DMS 273 (cell line): ENCODE measurements around the gene ZDHHC11.
"Not testable (repeated sequence)": the region's sequence is repeated elsewhere in the genome, so short reads cannot be mapped to it uniquely, and the experiment has no call there.

Experiments
- DNase-seq: peaks from one replicate; lab custom pipeline; 2025; ENCODE audit not compliant: unreplicated experiment; lab: John Stamatoyannopoulos, UW

Gene ZDHHC11

GRCh38 chr5:778967-779366 is 71.8 kb downstream of the ZDHHC11 start:
- not testable (repeated sequence) for DNase-seq

- not testable (repeated sequence) for DNase-seq
These were observed 72.4 kb downstream of the ZDHHC11 start for GRCh38 chr5:778421-778820.

GRCh38 chr5:777756-778161 is 73.0 kb downstream of the ZDHHC11 start:
- DNase-seq = no peak

DNA sequence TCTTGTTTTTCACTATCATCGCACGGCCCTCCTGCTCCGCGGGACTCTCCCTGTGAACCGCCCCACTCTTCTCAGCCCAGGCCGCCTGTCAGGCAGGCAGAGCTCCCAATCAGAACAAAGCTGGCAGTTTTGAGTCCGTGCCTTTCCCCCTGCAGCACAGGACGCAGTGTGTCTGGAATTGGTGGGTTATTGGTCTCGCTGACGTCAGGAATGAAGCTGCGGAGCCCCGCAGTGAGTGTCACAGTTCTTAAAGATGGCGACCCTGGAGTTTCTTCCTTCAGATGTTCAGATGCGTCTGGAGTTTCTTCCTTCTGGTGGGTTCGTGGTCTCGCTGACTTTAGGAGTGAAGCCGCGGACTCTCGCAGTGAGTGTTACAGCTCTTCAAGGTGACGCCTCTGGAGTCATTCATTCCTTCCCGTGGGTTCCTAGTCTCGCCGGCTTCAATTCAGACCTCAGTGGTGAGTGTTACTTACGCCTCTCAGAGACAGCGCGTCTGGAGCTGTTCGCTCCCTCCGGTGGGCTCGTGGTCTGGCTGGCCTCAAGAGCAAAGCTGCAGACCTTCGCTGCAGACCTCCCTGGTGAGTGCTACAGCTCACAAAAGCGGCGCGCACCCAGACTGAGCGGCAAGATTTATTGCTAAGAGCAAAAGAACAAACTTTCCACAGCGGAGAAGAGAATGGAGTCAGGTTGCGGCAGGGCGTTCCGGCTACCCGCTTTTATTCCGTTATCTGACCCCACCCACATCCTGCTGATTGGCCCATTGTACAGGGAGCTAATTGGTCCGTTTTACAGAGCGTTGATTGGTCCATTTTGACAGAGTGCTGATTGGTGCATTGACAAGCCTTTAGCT is 73.7 kb downstream of the ZDHHC11 start:
- peak; percentile 42 for DNase-seq

DNA sequence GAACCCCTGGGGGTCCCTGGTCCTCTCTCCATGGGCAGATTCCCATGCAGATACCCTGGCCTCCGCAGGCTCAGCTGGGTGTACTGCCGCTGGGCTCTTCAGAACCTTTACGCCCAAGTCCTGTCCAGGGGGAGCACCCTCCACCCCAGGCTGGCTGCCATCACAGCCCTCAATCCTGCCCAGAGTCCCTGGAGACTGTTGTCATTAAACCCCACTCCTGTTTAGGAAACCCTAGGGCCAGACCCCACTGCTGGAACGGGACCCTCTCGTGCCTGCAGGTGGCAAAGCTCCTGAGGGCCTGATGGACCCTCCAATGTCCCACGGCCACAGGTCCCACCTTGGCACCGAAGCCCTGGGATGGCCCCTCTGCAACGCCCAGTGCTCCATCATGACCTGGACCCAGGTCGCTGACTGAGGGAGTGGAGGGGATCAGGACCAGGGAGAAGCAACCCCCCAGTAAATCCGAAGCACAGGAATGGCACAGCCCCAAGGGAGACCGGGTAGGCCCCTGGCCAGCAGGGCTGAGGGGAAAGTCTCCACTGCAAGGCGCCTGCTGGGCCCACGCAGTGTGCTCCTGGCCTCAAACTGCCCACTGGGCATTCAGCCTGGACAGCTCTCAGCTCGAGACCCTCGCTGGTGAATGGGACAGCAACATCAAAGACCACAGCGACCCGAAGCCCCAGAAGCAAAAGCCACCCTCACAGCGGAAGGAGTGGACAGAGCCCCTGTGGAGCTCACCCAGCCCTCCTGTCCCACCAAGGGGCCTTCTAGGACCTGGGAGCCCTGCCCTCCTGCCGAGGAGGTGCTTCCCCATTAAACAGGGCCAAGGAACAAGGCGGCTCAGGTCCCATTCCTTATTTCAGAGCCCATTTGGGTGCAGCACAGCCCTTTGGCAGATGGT is 74.6 kb downstream of the ZDHHC11 start:
- DNase-seq = no peak

GRCh38 chr5:775595-775960 is 75.2 kb downstream of the ZDHHC11 start:
- DNase-seq = not testable (repeated sequence)

DNA sequence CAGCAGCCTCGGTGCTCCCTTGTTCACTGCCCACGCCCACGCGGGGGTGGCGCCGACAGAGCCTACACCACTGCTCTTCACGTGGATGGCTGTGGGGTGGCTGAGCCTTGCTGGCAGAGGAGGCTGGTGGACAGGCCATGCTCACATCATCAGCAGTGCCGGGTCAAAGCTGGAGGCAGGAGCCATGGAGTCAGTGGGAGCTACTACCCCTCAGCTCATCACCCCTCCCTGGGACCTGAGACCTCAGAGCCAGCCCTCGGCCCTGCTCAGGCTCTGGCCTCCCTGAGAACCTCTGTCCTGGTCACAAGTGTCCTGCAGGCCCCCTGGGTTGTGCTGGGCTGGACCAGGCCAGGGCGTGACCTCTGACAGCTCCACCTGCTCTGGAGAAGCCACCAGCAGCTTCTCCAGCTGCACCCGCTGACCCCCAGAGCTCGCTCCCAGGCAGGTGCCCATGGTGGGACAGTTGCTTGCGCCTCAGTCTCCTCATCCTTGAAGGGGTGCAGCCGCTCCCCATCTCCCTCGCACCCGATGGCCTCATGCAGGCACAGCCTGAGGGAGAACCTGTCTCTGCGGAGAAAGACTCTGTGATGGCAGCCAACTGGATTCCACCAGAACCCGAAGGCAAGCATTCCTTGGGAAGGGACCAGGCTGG is 75.8 kb downstream of the ZDHHC11 start:
- not testable (repeated sequence) for DNase-seq

- DNase-seq = not testable (repeated sequence)
These were observed 76.5 kb downstream of the ZDHHC11 start for GRCh38 chr5:774304-774703.

- DNase-seq = no peak
These were observed 77.1 kb downstream of the ZDHHC11 start for GRCh38 chr5:773517-774264.

GRCh38 chr5:772931-773330 is 77.9 kb downstream of the ZDHHC11 start:
- DNase-seq = not testable (repeated sequence)

GRCh38 chr5:772547-772890 is 78.3 kb downstream of the ZDHHC11 start:
- not testable (repeated sequence) for DNase-seq

DNA sequence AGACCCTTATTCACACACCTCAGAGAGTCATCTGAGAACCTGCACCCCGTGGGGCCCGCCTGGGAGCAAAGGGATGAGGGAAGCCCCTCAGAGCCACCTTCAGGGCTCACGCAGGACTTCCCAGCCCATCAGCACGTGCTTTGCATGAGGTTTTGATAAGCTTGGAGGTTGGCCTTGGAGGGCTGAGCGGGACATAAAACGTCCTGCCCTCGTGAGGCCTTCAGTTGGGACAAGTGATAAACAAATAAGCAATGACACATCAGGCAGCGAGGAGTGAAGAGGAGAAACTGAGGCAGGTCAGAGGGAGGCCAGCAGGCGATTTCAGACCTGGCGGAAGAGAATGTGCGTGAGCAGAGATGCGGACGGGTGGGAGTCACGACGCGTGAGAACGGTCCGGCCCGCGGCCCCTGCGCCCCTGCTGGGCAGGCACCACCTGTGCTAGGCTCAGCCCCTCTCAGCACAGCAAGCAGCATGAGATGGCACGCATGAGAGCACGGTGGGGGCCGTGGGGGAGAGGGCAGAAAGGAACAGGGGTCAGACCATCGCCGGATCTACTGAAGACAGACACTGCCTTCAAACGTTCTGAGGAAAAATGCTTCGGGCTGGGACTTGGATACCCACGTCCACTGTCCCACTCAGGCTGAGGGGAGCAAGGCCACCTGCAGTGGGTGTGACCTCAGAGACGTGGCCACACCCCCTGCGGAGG is 78.8 kb downstream of the ZDHHC11 start:
- not testable (repeated sequence) for DNase-seq

DNA sequence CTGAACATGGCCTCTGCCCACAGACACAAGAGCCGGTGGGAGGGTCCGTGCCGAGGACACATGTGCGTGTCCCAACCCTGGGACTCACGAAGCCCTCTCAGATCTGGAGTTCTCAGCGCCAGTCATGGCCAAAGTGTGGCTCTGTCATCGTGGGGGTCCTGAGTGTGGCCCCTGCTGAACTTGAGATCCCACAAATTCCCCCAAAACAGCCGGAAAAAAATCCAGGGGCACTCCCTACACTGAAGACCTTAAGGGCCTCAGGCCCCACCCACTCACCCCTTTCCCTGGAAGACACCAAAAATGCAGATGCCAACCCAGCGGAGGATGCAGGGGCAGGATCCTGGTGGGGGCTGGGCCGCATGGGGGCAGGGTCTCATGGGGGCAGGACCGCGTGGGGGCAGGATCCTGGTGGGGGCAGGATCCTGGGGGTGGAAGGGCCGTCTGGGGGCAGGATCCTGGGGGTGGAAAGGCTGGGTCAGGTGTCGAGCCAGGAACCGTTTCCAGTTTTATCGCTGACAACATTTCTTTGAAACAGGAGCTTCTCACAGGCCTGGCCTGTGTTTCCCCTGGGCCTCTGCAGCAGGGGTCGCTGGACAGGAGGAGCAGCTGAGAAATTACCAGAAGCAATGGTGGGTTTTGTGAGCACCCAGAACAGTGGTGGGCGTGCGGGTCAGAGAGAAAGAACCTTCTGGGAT is 79.6 kb downstream of the ZDHHC11 start:
- DNase-seq = not testable (repeated sequence)

DNA sequence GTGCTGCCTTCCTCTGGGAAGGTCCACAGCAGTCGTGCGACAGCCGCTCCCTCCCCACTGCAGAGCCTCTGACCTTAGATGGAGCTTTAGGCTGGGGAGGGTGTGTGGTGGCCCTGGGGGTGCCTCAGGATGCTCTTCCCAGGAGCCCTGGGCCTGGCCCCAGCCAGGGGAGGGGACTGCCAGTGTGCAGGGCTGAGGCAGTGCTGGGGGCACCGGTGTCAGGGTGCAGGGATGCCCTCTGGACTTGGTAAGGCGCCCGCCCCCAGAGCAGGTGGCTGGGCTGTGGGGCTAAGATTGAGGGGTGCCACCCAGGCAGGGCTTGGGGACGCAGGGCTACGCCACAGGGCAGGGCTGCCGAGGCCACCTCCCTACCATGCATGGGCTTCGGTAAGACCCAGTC is 80.2 kb downstream of the ZDHHC11 start:
- not testable (repeated sequence) for DNase-seq

DNA sequence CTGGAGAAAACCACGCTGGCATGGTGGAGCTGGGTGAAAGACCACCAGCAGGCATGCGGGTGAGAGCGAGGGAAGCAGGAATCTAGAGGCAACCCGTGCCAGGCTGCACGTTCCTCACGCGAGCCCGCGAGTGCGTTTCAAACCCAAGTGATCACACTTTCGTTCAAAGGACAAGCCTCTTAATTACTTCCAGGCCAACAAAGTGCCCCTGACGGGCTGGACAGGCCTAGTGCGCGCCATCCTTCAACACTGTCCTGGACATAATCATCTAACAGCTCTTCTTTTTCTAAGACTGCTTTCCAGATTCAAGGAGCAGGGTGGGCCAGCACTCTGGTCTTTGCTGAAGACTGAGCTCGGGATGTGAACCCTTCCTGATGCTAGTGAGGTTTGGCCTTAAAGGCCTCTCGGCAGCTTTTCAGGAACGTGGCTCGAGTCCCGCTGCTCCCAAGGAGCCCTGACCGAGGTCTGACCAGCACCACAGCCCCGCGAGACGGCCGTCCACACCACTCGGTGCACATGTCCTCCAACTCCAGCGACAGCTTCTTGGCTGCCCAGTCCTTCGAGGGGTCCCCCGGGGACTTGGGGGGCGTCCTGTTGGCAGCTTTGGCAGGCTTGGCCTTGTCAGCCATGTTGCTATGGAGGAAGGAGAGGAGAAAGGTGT is 81.2 kb downstream of the ZDHHC11 start:
- DNase-seq = not testable (repeated sequence)

DNA sequence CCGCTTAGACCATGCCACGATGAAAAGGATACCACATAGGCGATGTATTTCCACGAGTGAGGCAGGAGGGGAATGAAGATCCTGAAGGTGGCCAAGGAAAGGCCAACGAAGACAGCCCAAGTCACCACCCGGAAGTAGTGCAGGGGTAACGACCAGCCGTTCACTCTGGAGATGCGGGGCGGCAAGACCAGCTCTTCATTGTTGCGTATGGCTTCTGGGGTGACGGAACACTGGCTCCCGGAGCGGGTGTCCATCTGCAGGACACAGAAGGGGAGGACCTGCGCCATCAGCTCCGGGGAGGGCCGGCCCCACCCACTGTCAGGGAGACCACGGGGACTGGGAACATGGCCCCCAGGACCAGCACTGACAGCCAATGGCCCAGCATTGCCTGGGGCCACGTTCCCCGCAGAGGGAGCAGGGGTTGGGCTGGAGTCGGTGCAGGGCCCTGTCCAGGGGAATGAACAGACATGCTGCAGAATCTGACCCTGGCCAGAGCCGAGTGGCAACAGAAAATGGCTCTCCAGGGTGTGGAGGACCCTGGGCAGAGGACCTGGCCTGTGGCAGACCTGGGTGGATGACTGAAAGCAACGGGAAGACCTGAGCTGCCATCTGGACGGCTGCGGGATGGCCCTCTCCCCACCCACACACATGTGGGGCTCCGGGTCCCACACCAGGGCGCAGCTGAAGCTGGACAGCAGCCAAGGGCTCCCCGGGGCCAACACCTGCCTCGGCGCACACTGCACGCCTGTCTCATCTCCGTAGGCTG is 83.9 kb downstream of the ZDHHC11 start:
- no peak for DNase-seq

DNA sequence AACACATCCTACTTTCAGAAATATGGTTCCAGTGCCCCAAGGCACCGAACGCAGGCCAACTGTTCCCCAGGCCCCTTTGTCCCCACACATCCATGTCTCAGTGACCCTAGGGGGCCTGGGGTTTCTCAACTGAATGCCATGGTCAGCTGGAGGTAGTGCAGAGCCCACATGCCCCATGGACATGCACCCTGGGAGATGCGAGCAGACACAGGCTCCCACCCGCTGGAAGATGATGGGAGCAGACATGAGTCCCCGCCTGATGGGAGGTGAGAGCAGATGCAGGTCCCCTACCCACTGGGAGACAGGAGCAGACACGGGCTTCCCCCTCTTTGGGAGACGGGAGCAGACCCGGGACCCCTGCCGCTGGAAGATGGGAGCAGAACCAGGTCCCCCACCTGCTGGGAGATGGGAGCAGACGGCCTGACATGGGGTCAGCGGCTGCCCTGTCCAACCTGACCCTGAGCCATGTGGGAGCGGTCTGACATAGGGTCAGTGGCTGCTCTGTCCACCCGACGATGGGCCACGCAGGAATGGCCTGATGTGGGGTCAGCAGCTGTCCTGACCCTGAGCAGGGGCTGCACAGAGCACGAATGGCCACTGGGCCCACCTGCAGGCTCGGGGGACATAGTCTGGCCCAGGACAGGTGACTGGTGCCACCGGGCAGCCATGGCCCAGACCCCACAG is 84.7 kb downstream of the ZDHHC11 start:
- no peak for DNase-seq
